H9 (cell line): ENCODE data around the gene RASGRP3. TPM values are rescaled to one million over a fixed set of nuclear protein-coding genes. Genes with fewer than 3 reads are reported as not detected.

Experiments used
- DNase-seq: peaks from one replicate; pipeline ENCODE4 v3.0.0-alpha.2; 2017
- H2AFZ ChIP-seq: one replicate; pipeline ENCODE4 v1.6.1; 2013; ENCODE audit warnings: mild to moderate bottlenecking, low read length, control low read depth, moderate library complexity
- H2AK5ac ChIP-seq: 2 replicates; pipeline ENCODE4 v1.6.1; 2013; ENCODE audit warnings: low read length, control low read depth, mixed read lengths; ENCODE audit not compliant: insufficient read length
- H2BK120ac ChIP-seq: one replicate; pipeline ENCODE4 v1.6.1; 2013; ENCODE audit warnings: low read depth, mild to moderate bottlenecking, low read length, control low read depth, inconsistent platforms; ENCODE audit not compliant: poor library complexity, severe bottlenecking
- H2BK12ac ChIP-seq: 2 replicates; pipeline ENCODE4 v1.6.1; 2013; ENCODE audit warnings: low read length, control low read depth, mixed read lengths, low read depth; ENCODE audit not compliant: insufficient read length
- H2BK15ac ChIP-seq: 2 replicates; pipeline ENCODE4 v1.6.1; 2013; ENCODE audit warnings: low read depth, low read length, control low read depth
- H2BK20ac ChIP-seq: one replicate; pipeline ENCODE4 v1.6.1; 2013; ENCODE audit warnings: low read depth, mild to moderate bottlenecking, low read length, control low read depth, inconsistent platforms; ENCODE audit not compliant: poor library complexity, severe bottlenecking
- H2BK5ac ChIP-seq: 2 replicates; pipeline ENCODE4 v1.6.1; 2013; ENCODE audit warnings: low read length, control low read depth, mixed read lengths; ENCODE audit not compliant: insufficient read length
- H3K14ac ChIP-seq: 2 replicates; pipeline ENCODE4 v1.6.1; 2013; ENCODE audit warnings: low read length, control low read depth; ENCODE audit not compliant: insufficient read depth
- H3K18ac ChIP-seq: 2 replicates; pipeline ENCODE4 v1.6.1; 2013; ENCODE audit warnings: low read depth, mild to moderate bottlenecking, mixed read lengths, low read length, control low read depth; ENCODE audit not compliant: insufficient read length
- H3K23ac ChIP-seq: 2 replicates; pipeline ENCODE4 v1.6.1; 2013; ENCODE audit warnings: low read length, control low read depth, mixed read lengths, low read depth; ENCODE audit not compliant: insufficient read length
- H3K23me2 ChIP-seq: 2 replicates; pipeline ENCODE4 v1.6.1; 2013; ENCODE audit warnings: low read depth, mild to moderate bottlenecking, mixed read lengths, low read length, control low read depth; ENCODE audit not compliant: insufficient read length, poor library complexity, severe bottlenecking
- H3K27ac ChIP-seq: 2 replicates; pipeline ENCODE4 v1.5.1; 2013; ENCODE audit warnings: low read length, control low read depth, mixed read lengths, low read depth; ENCODE audit not compliant: insufficient read length
- H3K27me3 ChIP-seq: 2 replicates; pipeline ENCODE4 v1.6.1; 2013; ENCODE audit warnings: low read length, control low read depth, inconsistent platforms; ENCODE audit not compliant: insufficient read depth
- H3K4ac ChIP-seq: 2 replicates; pipeline ENCODE4 v1.6.1; 2013; ENCODE audit warnings: low read depth, mild to moderate bottlenecking, control low read depth, inconsistent platforms, low read length, moderate library complexity
- H3K4me1 ChIP-seq: 2 replicates; pipeline ENCODE4 v1.6.1; 2013; ENCODE audit warnings: low read length, control low read depth, inconsistent platforms; ENCODE audit not compliant: insufficient read depth
- H3K4me2 ChIP-seq: 2 replicates; pipeline ENCODE4 v1.6.1; 2013; ENCODE audit warnings: low read length, control low read depth, mixed read lengths; ENCODE audit not compliant: insufficient read length, insufficient read depth
- H3K56ac ChIP-seq: 2 replicates; pipeline ENCODE4 v1.6.1; 2013; ENCODE audit warnings: low read depth, mild to moderate bottlenecking, mixed read lengths, low read length, control low read depth; ENCODE audit not compliant: insufficient read length
- H3K79me1 ChIP-seq: 2 replicates; pipeline ENCODE4 v1.6.1; 2013; ENCODE audit warnings: low read depth, mild to moderate bottlenecking, moderate library complexity, low read length, control low read depth, inconsistent platforms; ENCODE audit not compliant: insufficient read depth, poor library complexity, severe bottlenecking
- H3K79me2 ChIP-seq: 2 replicates; pipeline ENCODE4 v1.6.1; 2013; ENCODE audit warnings: low read length, control low read depth, inconsistent platforms; ENCODE audit not compliant: insufficient read depth
- H3K9ac ChIP-seq: 2 replicates; pipeline ENCODE4 v1.6.1; 2013; ENCODE audit warnings: low read length, control low read depth, mixed read lengths; ENCODE audit not compliant: insufficient read length; ENCODE audit errors: extremely low read depth
- H3K9me3 ChIP-seq: one replicate; pipeline ENCODE4 v1.6.1; 2013; ENCODE audit warnings: low read depth, low read length, inconsistent platforms; ENCODE audit not compliant: control insufficient read depth
- H3T11ph ChIP-seq: one replicate; pipeline ENCODE4 v1.6.1; 2013; ENCODE audit warnings: mild to moderate bottlenecking, low read length, control low read depth, inconsistent platforms
- H4K20me1 ChIP-seq: one replicate; pipeline ENCODE4 v1.6.1; 2013; ENCODE audit not compliant: control insufficient read depth, insufficient read length, insufficient read depth
- H4K5ac ChIP-seq: 2 replicates; pipeline ENCODE4 v1.6.1; 2013; ENCODE audit warnings: low read depth, mild to moderate bottlenecking, mixed read lengths, low read length, control low read depth; ENCODE audit not compliant: insufficient read length
- H4K8ac ChIP-seq: replicated peaks from 2 replicates; pipeline ENCODE4 v1.6.1; 2013; ENCODE audit warnings: low read length, control low read depth, mixed read lengths, low read depth; ENCODE audit not compliant: insufficient read length
- H4K91ac ChIP-seq: 2 replicates; pipeline ENCODE4 v1.6.1; 2013; ENCODE audit warnings: low read depth, mild to moderate bottlenecking, moderate library complexity, mixed read lengths, low read length, control low read depth; ENCODE audit not compliant: insufficient read length
- H3K27ac Mint-ChIP-seq, 3 experiments: 2 replicates in 2 of 3; 3 replicates in 1 of 3; pipeline ENCODE4 v1.8.0; 2020 to 2021; ENCODE audit warnings: mixed read lengths in 3 of 3, mild to moderate bottlenecking in 1 of 3, moderate library complexity in 1 of 3
- H3K27me3 Mint-ChIP-seq: 2 replicates; pipeline ENCODE4 v1.8.0; 2021; ENCODE audit warnings: low read depth, mild to moderate bottlenecking, moderate library complexity, mixed read lengths
- H3K36me3 Mint-ChIP-seq, 3 experiments: 2 replicates in 2 of 3; 3 replicates in 1 of 3; pipeline ENCODE4 v1.8.0; 2020 to 2021; ENCODE audit warnings: low read depth in 3 of 3, mixed read lengths in 3 of 3; ENCODE audit not compliant: insufficient read depth in 1 of 3
- H3K4me1 Mint-ChIP-seq, 2 experiments: 2 replicates each; pipeline ENCODE4 v1.8.0; 2020; ENCODE audit warnings: mixed read lengths in 2 of 2
- H3K4me3 Mint-ChIP-seq, 2 experiments: 2 replicates in 1 of 2; 3 replicates in 1 of 2; pipeline ENCODE4 v1.8.0; 2020 to 2021; ENCODE audit warnings: mild to moderate bottlenecking in 2 of 2, mixed read lengths in 2 of 2, moderate library complexity in 1 of 2
- H3K9me3 Mint-ChIP-seq, 2 experiments: 2 replicates in 1 of 2; 3 replicates in 1 of 2; pipeline ENCODE4 v1.8.0; 2020; ENCODE audit warnings: mild to moderate bottlenecking in 2 of 2, mixed read lengths in 2 of 2, moderate library complexity in 1 of 2
- WGBS: extraction: QIAGEN DNeasy Blood & Tissue Kit; methylation state at CpG from one replicate; pipeline ENCODE4 v1.1.7; 2013; ENCODE audit warnings: missing lambda C conversion rate, low lambda C conversion rate, mixed read lengths; ENCODE audit not compliant: insufficient read length; ENCODE audit errors: extremely low coverage; 5-methylcytosine and 5-hydroxymethylcytosine counted together
- total RNA-seq: library from RNA; stranded (reverse); gene quantifications from 2 replicates; pipeline ENCODE4 v1.2.1, GENCODE V29; 2021
- TF ChIP-seq, protein P1 (sequence below): fragments of 200-600 bp; sonication (generic); conservative IDR thresholded peaks from 3 replicates; pipeline ENCODE4 v1.8.0; 2021; ENCODE audit warnings: antibody characterized with exemption, mild to moderate bottlenecking

RASGRP3 gene
- total RNA-seq, 1 experiment from 2014 or later, result not detected

DNA sequence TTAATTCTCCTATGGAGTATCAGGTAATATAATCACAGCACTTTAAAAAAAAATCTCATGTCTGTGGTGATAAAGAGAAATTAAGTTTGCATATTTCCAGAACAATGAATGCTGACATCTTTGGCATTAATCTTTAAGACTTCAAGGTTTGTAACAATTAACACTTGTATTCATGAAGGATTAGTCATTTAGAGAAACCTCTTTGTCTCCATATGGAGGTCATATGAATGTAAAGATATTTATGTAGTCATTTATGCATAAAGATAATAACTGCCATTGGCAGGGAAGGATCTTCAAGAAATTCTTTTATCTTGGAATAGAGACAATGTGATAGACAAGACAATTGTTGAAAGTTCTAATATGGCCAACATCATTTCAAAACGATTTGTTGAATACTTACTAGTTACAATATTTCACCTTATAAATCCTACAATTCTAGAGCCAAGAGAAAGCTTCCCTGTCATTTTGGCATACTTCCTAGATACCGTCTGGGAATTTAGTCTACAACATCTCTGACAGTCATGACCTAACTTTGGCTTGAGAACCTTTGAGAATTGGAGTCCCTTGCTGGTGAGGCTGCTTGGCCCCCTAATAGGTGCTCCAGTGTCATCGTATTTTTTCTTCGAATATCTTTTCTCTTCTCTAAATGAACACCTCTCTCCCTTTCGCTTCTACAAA lies 33.6 kb downstream of the RASGRP3 start:
- Histone ChIP-seq H2AK5ac (no peak overlapping the region), H3K23ac (no peak overlapping the region), H3T11ph (no peak overlapping the region), H3K79me2 (no peaks in the 10 kb centered on the region), H2AFZ (no peak overlapping the region), H2BK12ac (no peak overlapping the region), H3K56ac (no peak overlapping the region), H3K9me3 (no peaks in the 10 kb centered on the region), H4K91ac (no peak overlapping the region), H3K27me3 (no peaks in the 10 kb centered on the region), H3K4ac (no peak overlapping the region), H2BK120ac (no peak overlapping the region), H3K4me1 (no peaks in the 10 kb centered on the region), H3K9ac (no peak overlapping the region), H4K8ac (no peak overlapping the region), H4K20me1 (no peaks in the 10 kb centered on the region), H3K23me2 (no peaks in the 10 kb centered on the region), H3K18ac (no peak overlapping the region), H3K4me2 (no peak overlapping the region), H2BK15ac (no peak overlapping the region), H3K14ac (no peak overlapping the region), H3K27ac (no peak overlapping the region), H2BK5ac (no peak overlapping the region), H3K79me1 (no peaks in the 10 kb centered on the region), H2BK20ac (no peak overlapping the region), H4K5ac (no peak overlapping the region)
- Mint-ChIP-seq H3K9me3 (no peaks in the 10 kb centered on the region), H3K4me1 (peaks cover 0 to under 1% of the 10 kb centered on the region in 2 experiments; a peak in 1 of 4 replicates), H3K27ac (no peak overlapping the region; a peak in 1 of 7 replicates), H3K36me3 (no peaks in the 10 kb centered on the region), H3K4me3 (no peak overlapping the region), H3K27me3 (no peaks in the 10 kb centered on the region)
- TF ChIP-seq, protein P1, sequence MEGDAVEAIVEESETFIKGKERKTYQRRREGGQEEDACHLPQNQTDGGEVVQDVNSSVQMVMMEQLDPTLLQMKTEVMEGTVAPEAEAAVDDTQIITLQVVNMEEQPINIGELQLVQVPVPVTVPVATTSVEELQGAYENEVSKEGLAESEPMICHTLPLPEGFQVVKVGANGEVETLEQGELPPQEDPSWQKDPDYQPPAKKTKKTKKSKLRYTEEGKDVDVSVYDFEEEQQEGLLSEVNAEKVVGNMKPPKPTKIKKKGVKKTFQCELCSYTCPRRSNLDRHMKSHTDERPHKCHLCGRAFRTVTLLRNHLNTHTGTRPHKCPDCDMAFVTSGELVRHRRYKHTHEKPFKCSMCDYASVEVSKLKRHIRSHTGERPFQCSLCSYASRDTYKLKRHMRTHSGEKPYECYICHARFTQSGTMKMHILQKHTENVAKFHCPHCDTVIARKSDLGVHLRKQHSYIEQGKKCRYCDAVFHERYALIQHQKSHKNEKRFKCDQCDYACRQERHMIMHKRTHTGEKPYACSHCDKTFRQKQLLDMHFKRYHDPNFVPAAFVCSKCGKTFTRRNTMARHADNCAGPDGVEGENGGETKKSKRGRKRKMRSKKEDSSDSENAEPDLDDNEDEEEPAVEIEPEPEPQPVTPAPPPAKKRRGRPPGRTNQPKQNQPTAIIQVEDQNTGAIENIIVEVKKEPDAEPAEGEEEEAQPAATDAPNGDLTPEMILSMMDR, result no peak
- DNase-seq, result no peak
- WGBS, result no CpG with 5 or more reads among the region's 5 CpGs
